CD4-positive, alpha-beta T cell treated with Interleukin-4 for 1 hour (primary cell): ENCODE data around the gene SLC4A2.
A peak's percentile ranks its signal among the peaks of the same experiment; 100 is the strongest.

ENCODE experiments used
- DNase-seq, 2 donors: peaks; one replicate each; pipeline ENCODE4 v3.0.0-alpha.2; 2020 to 2022

The SLC4A2 gene

DNA sequence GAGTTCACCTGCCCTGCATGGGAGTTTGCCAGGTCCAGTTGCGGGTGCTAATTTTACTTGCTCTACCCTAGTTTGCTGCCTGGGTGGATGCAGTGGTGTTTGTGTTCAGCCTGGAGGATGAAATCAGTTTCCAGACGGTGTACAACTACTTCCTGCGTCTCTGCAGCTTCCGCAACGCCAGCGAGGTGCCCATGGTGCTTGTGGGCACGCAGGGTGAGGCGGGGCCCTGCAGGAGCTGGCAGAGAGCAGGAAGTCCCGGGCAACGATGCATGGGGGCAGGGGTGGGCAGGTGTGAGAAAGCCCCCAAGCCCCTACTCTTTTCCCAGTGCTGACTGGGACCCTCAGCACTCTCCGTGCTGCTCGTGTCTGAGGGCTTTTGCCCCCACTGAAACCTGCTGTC lies 58.2 kb downstream of the SLC4A2 start:
- DNase-seq: peak; percentile 28 to 50

DNA sequence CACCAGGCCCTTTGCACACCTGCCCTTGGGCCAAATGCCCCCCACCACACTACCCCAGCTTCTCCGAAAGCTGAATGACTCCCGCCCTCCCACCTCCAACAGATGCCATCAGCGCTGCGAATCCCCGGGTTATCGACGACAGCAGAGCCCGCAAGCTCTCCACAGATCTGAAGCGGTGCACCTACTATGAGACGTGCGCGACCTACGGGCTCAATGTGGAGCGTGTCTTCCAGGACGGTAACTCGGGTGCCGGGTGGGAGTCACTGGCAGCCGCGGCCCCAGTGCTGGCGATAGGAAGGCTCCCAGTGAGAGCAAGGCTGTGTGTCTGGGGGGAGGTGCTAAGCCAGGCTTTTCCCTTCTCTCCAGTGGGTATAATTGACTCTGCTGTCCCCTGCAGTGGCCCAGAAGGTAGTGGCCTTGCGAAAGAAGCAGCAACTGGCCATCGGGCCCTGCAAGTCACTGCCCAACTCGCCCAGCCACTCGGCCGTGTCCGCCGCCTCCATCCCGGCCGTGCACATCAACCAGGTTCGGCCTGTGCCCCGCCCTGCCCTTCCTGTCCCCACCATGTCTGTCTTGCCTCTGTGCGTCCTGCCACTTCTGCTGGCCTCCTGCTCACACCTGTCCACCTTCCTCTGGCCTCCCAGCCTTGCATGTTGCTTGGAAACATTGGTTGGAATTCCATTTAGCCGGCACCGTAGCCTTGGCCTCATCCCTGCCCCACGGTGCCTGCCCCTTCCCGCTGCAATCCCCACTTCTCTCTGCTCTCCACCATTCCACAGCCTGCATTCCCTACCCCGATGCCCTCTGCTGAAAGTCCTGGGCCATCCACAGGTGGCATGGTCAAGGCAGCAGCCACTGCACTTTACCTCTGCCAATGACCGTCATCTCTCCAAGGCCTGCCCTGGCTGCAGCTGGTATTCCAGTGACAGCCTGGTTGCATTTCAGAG lies 59.0 kb downstream of the SLC4A2 start:
- DNase-seq: no peak

DNA sequence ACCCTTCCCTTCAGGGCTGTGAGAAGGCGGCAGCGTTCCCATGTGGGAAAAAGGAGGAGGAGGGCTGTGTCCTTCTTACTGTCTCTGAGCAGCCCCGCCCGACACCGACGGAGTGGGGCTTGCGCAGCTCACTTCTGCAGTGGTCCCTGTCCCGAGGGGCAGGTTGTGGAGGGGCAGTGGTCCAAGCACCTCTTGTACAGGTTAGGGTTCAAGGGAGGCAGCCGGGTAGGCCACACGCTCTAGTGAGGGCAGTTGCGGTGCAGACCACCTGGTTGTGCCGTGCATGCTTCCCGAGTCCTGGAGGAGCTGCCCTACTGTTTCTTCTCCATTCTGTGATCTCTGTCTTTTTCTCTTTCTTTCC lies 59.6 kb downstream of the SLC4A2 start:
- DNase-seq: no peak

DNA sequence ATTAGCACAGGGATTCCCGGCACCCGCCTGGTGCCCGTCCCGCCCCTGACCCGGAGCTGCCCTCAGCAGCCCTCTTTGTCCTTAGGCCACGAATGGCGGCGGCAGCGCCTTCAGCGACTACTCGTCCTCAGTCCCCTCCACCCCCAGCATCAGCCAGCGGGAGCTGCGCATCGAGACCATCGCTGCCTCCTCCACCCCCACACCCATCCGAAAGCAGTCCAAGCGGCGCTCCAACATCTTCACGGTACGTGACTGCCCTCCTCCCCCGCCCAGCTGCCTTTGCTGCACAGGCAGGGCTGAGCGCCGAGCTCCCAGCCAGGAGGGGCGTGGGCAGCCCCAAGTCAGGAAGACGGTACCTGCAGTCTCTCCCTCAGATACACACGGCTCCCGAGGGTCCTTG lies 60.5 kb downstream of the SLC4A2 start:
- no peak for DNase-seq

DNA sequence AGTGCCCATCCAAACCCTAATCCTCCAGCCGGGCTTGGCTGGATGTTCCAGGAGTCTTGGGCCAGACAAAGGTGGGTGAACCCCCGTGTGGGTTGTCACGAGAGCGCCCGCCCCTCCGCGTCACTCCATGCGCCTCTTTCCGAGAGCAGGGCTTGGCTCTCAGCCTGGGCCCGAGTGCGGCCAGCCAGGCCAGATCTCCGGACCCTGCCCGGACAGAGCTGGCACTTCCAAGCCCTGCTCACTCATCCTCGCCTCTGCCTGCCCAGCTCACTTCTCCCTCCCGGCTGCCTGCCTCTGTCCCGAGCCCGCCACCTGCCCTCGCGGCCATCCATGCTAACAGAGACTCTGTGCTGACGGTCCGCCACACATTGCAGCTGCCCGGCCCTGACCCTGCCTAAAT lies 61.5 kb downstream of the SLC4A2 start:
- no peak for DNase-seq

DNA sequence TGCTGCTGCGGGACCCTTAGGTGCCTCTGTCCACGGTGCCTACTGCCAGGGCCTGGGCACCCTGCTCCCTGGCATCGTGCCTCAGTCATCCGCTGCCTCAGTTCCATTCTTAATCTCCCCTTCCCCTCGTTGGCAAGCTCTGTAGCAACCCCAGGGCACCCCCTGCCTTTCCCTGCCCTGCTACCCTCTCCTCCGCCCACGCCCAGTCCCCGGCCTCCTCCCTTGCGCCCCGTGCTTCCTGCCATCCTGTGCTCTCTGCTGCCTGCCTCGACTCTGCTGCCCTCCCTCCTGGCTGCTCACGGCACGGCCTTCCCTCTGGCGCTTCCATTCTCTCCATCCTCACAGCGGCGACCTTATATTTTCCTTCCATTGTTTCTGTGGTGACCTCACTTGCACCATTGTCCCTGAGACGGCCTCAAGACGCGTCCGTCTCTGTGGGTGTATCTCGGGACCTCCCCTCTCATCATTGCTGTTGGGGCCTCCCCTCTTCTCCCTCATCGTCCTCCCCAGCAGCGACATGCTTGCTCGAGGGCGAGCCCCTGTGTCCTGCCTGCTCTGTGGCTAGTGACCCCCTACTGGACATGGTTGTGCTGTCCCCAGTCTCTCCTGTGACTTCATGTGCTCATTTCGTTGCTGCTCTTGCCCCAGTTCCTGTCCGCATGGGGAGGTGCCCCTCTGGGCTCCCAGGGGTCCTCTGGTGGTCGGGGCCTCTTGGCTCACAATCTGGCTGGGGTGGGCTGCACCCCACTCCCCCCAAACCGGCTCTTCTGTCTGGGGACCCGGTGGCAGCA lies 62.2 kb downstream of the SLC4A2 start:
- no peak for DNase-seq

DNA sequence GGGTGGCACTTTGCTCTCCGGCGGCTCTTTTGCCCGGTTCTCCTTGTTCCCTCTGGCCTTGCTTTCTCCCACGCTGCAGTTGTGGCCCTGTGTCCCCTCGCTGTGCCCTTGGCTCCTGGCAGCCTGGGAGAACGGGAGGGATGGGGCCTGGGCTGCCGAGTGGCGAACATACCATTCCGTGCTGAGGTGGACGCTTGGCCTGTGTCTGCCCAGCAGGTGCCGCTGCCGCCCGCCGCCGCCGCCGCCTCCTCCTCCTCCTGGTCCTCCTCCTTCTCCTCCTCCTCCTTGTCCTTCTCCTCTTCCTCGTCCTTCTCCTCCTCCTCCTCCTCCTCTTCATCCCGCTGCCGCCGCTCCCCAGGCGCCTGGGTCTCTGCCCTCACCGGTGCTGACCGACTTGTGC lies 62.9 kb downstream of the SLC4A2 start:
- no peak for DNase-seq

DNA sequence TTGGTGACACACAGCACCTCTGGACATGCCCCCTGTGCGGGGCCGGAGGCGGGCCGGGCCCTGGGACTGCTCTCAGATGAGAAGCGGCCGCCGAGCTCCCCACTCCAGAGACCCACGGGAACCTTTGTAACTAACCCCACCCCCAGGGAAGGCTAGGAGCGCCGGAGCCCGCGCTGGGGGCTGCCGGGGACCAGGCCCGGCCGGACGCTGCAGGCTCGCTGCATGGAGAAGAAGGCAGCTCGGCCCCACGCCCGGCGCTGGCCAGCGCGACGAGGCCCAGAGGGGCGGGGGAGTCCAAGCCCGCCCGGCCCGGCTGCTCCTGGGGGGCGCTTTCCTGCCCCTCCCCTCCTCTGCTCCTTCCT lies 63.4 kb downstream of the SLC4A2 start:
- no peak for DNase-seq

DNA sequence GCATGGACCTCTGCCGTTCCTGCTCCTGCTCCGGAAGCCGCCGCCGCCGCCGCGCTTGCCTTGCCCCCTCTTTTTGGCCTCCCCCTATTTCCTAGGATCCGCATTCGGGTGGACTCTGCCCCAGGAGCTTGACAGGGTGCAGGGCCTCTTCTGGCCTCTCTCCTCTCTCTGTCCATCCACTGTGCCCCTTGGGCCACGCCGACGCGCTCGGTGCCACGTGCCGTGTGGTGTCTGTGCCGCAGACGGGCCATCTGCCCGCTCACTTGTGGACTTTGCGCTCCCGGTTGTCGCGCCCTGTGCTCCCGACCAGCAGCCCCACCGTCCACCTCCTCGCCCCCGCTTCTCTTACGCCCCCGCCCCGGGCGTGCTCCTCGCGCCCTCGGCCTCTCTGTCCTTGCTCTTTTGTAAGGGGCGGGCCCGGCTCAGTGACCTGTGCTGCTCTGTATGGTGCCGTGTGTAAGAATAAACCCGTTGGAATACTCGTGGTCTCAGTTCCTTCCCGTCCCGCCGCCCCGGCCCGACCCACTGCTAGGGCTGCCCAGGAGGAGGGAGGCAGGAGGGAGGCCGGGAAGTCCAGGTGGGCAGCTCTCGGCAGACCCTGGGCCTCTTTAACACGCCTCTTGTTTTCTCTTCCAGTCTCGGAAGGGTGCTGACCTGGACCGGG lies 63.9 kb downstream of the SLC4A2 start:
- DNase-seq: no peak

DNA sequence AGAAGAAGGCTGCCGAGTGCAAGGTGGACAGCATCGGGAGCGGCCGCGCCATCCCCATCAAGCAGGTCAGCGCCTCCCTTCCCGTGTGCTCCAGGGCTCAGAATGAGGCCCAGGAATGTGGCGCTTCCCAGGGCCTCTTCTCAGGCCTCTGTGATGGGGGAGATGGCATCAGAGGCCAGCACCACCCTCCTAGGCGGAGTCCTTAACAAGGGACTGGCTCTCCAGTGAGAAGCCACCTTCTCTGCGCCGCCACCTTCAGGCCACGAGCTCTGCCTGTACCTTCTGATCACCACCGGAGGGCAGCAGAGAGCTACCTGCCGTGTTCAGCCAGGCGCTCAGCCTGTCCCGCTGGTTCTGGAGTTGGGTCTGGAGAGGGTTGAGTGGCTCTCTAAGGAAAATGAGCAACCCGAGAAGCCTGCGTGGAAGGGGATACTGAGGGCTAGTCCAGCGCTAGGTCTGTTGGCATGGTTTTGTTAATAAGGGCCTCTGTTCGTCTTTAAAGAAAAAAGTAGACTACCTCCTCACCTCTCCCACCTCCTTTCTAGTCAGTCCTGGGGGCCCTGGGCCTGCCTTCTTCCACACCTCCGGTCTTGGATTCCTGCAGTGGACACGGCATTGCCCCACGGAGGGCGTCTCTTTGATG lies 64.6 kb downstream of the SLC4A2 start:
- DNase-seq: peak; percentile 82 to 84

DNA sequence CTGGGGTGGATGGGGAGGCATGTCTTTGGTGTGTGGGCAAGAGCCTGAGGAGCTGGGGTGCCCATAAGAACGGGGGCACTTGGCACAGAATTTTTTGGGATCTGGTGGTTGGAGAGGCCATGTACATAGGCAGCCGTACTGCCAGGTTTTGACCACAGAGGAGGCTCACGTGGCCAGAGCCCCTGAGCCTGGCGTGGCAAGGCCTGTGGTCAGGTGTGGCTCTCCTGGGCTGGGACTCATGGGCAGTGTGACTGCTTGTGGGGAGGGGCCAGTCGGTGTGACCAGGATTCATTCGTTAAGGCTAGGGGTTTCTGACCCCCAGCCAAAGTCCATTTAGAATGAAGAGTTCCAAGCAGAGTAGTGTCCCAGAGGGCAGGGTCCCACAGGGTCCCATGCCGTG lies 65.1 kb downstream of the SLC4A2 start:
- DNase-seq: no peak

DNA sequence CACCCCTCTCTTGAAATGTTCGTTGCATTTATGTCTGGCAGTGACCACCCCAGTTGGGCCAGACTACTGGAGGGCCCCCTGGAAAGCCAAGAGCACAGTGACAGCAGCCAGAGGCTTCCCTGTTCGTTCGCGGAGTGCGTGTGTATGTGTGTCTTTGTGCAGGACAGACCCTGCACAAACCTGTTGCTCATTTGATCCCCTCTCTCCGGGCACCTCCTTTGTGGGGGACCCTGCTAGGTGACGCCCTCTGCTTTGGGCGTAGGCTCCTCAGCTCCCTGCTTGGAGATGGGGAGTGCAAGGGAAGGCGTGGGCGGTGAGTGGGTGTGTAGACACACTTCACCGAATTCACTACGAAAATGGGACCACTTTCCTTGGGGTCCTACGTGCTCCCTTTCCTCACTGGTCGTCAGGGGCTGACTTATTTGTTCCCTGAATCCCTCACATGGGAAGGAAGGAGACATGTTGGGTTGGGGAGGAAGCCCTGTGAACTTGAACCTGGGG lies 65.6 kb downstream of the SLC4A2 start:
- no peak for DNase-seq

DNA sequence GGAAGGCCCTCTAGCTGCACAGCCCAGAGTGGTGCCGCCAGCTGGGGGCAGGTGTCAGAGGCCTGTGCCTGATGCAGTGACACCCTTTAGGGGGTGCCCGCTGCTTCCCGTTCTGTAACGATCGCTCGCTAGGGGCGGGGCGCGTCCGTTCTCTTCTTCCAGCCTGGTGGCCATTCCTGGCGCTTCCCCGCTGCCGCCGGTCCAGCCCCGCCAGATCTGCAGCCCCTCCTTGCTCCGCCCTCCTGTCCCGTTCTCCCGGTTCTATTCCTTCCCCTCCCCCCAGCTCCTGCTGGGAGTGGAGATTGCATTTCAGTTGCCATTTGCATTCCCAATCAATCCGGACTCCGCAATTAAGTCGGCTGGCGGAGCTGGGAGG lies 66.1 kb downstream of the SLC4A2 start:
- DNase-seq: no peak

DNA sequence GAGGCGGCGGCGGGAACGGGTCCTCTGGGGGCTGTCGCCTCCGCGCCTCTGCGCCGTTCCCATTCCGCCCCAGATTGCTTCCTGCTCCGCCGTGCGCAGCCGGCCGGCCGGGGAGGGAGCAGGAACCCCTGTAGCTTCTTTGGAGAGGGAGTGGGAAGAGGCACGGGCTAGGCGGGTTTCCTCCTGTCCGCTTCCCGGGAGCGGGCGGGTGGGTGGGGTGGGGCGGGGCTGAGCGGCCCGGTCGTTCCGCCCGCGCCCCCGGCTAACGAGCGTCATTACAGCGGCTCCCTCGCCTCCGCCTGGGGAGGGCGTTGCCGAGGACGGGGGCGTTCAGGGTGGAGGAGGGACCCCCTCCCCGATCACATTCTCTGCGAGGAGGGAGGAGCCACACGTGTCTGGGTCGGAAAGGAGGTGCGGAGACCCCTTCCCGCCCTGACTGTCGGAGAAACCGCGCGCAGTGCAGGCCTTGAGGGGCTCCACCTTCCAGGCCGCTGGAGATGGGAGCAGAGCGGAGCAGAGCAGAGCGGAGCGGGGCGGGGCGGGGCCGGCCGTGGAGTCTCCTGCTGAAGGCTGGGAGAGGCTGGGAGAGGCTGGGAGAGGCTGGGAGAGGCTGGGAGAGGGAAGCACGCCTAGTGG lies 66.6 kb downstream of the SLC4A2 start:
- DNase-seq: no peak
